HG02943 (cell line): ENCODE results near the gene PPFIA1.

Experiments used
- ATAC-seq: cut with Tn5 transposase; IDR thresholded peaks from one replicate; pipeline ENCODE4 v1.9.1; 2021; ENCODE audit warnings: mild to moderate bottlenecking, low read depth, moderate library complexity; ENCODE audit not compliant: unreplicated experiment

PPFIA1 gene

DNA sequence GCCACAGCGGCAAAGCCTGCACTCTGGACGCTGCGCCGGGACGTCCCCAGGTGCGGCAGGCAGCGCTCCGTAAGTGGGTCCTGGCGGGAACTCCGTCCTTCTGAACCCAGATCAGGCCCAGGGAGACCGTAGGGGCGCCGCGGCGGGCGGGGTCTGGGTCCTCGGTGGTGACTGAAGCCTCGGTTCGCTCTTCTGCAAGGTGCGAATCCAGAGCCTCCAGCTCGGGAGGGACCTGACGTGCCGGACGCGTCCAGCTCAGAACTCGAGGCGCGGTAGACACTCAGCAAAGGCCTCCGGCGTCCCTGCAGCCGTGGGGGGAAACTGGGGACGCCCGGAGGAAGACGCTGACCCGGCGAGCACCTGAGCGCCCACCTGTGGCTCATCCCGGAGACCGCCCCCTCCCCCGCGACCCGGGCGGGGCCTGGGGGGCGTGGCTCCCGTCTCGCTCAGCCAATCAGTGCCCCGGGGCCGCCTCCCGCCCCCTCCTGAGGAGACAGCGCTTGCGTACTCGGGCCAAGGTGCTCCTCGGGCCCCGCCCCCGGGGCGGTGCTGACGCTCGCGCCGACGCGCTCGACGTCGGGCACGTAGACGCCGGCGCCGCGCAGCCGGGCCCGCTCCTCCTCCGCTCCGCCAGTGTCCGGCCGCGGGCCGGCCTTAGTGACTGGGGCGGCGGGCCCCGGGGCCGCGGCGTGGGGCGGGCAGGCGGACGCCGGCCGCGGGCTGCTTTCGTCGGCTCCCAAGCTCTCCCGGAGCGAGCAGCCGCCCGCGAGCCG lies at the start of gene PPFIA1:
TSS of gene PPFIA1 (plus strand) at position 587 of the 773 bp plus-strand sequence. CDS start 1,483 bp downstream, outside the sequence.
- ATAC-seq = peak; percentile 84

DNA sequence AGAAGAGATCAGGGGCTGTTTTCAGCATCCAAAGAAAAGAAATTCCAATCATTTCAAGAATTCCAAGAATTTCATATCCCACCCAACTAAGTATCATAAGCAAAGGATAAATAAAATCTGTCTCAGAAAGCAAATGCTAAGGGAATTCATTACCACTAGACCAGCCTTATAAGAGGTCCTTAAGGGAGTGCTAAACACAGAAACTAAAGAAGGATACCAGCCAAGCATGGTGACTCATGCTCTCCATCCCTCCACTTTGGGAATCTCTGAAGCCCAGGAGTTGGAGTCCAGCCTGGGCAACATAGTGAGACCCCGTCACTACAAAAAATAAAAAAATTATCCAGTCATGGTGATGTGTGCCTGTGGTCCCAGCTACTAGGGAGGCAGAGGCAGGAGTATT lies 49.6 kb upstream of the PPFIA1 start:
- ATAC-seq = no peak

GRCh38 chr11:70225681-70226177 lies 44.8 kb upstream of the PPFIA1 start:
- ATAC-seq = no peak

DNA sequence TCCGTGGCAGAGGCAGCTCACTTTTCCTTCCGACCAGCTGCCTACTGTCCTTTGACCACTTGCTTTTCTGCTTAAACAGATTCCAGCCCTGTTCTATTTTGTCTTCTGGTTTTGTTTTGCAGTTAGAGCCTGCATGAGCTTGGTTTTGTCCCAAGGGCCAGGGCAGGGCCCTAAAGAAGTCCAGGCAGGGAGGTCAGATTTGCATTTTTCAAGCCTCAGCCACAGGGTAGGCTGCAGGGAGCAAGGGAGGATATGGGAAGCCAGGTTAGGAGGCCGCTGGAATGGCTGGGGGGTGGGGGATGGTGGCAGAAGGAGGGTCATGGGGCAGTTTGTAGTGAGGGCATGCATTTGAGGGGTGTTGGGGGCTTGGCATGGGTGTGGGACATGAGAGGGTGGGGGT lies 44.3 kb upstream of the PPFIA1 start:
- ATAC-seq = no peak

GRCh38 chr11:70226967-70227366 lies 43.5 kb upstream of the PPFIA1 start:
- no peak for ATAC-seq

DNA sequence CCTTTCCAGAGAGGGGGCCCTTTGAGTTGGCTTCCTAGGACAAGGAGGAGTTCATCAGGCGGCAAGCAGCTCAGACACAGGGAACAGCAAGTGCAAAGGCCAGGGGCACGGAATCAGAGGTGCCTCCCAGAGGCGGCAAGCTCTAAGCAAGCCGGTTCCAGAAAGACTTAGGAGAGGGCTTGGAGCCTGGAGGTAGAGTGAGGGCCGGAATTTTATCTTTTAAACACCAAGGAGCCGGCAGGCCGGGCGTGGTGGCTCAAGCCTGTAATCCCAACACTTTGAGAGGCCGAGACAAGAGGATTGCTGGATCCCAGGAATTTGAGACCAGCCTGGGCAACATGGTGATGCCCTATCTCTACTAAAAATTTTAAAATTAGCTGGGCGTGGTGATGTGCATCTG lies 40.8 kb upstream of the PPFIA1 start:
- ATAC-seq = no peak

DNA sequence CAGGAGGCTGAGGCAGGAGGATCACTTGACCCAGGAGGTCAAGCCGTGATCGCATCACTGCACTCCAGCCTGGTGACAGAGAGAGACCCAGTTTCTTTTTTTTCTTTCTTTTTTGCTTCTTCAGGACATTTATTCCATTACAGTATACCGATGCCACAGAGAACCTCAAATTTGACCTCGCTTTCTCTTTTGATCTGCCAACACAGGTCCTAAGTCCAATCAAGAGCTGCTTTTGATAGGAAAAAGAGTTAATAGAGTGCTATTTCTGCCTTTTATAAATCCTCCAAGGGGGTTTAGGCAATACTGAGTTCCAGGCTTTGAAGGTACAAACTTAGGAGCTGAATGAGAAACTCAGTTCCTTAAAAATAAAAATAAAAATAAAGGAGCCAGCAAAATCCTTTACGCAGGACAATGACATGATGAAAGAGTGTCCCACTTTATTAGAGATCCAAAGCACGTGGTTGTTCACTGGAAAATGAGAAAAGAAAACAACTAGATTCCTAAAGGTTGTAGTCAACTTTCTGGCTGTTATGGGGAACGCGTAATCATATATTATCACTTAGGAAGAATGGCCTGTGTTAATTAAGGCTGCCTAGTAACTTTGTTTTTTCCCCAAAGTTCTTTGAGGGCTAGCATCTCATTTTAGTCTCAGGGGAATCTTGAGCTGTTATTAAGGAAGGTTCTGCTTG lies 40.2 kb upstream of the PPFIA1 start:
- no peak for ATAC-seq

- ATAC-seq = no peak
Observed at GRCh38 chr11:70230840-70231710, 39.4 kb upstream of the PPFIA1 start.

DNA sequence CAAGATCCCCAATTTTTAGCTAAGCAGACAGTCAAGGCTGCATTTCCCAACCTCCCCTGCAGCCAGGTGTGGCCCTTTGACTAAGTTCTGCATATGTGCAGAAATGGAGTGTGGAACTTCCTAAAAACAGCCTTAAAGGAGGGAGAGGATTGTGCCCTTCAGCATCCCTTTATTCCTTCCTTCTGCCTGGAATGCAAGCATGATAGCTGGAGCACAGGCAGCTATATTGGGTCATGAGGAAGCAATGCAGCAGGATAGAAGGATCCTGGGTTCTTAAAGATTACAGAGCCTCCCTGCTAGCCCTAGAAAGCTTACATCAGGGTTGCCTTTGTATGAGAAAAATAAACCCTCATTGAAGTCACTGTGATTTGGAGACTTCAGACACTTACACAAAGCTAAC lies 37.5 kb upstream of the PPFIA1 start:
- no peak for ATAC-seq

DNA sequence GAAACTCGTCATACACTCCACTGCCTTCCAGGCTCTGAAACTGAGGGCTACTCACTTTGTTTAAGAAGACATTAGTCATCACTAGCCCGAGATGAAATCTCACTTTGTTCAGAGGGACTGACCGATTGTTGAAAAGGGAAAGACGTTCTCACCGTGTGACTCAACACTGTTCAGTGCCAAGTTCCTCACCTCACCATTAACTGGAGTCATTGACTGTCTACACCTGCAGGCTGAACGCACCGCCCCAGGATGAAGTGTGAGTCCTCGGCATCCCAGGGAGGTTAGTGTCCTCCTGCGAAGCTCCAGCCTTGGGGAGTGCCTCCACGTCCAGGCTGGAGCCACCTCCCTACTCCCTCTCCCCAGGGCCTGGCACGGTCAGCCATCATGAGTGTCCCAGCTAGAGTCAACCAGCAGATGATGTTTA lies 37.0 kb upstream of the PPFIA1 start:
- ATAC-seq = no peak

DNA sequence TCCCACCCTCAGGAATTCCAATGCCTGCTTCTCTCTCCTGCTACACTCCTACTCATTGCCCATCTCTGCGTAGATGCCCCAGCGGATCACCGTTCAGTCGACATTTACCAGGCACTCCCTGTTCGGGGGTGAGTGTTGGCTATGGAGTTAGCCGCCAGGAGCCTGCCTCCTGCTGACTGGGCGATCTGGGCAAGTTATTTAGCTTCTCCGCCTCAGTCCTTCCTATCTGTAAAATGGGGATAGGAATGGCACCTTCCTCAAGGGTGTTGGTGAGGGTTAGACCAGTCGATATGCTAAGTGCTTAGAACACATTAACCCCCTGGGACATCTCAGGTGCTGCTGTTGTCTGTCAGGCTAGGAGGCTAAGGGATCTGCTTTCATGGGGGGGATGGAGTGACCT lies 36.5 kb upstream of the PPFIA1 start:
- ATAC-seq = no peak

- no peak for ATAC-seq
Observed at GRCh38 chr11:70240337-70240736, 30.2 kb upstream of the PPFIA1 start.

DNA sequence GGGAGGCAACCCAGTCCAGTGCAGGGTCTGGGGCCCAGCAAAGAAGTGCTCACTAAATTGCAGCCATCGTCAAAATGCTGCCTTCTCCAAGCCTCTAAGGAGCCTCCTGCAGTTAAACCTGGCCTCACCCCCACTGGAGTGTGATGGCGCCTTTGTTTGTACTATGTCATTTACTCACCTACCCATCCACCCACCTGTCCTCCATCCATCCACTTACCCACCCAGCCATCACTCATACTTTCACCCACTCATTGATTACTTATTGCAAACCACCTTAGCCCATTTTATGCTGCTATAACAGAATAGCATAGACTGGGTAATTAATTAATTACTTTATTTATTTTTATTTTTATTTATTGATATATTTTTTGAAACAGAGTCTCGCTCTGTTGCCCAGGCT lies 28.8 kb upstream of the PPFIA1 start:
- ATAC-seq = no peak

GRCh38 chr11:70242885-70243284 lies 27.6 kb upstream of the PPFIA1 start:
- ATAC-seq = no peak

GRCh38 chr11:70243912-70244652 lies 26.4 kb upstream of the PPFIA1 start:
- ATAC-seq = no peak

DNA sequence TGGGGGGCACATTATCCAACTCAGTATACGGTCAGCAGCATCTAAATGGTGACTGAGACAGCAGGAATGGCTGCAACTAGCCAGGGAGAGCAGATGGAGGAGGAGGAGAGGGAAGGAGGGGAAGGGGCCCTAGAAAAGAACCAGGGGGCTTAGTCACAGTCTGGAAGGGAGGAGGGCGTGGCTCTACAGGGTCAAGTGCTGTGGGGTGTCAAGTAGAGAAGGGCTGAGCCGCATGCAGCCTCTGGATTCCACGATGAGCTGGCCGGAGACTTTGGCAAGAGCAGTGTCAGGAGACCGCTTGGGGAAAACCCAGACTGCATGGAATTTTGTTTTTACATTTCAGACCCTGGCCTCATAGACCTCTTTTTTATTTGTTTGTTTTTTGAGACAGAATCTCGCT lies 25.8 kb upstream of the PPFIA1 start:
- ATAC-seq = no peak

GRCh38 chr11:70246196-70246595 lies 24.3 kb upstream of the PPFIA1 start:
- ATAC-seq = no peak

GRCh38 chr11:70247042-70247709 lies 23.3 kb upstream of the PPFIA1 start:
- no peak for ATAC-seq

GRCh38 chr11:70247710-70248072 lies 22.8 kb upstream of the PPFIA1 start:
- ATAC-seq = no peak
